Measurements from ENCODE around the gene CSNK2A3. TPM values are rescaled to one million over a fixed set of nuclear protein-coding genes. Genes with fewer than 3 reads are reported as not detected.

Gene CSNK2A3
- total RNA-seq, 1 experiment from 2014 or later, result 1.7 TPM

- Mint-ChIP-seq H3K4me3 (no peak overlapping the region), H3K9me3 (peaks cover 0 to 4% of the 10 kb centered on the region in 2 experiments; a peak in 1 of 5 replicates), H3K4me1 (peaks cover 30 to 31% of the 10 kb centered on the region in 2 experiments), H3K36me3 (ENCODE audit: insufficient read depth in 1 of 3, low read depth in 3 of 3) (no peaks in the 10 kb centered on the region; a peak in 1 of 7 replicates), H3K27ac (no peak overlapping the region), H3K27me3 (ENCODE audit: low read depth) (peaks cover 61% of the 10 kb centered on the region)
- no peak overlapping the region for H3T11ph ChIP-seq (ENCODE audit: low read length)
- no peak overlapping the region for H3K14ac ChIP-seq (ENCODE audit: insufficient read depth, low read length)
- no peak overlapping the region for H2AFZ ChIP-seq (ENCODE audit: low read length)
- no peak overlapping the region for H3K23ac ChIP-seq (ENCODE audit: insufficient read length, low read depth, low read length)
- no peak overlapping the region for H4K8ac ChIP-seq (replicated peaks; ENCODE audit: insufficient read length, low read depth, low read length)
- H4K5ac ChIP-seq (ENCODE audit: insufficient read length, low read depth, low read length), result no peak overlapping the region
- no peaks in the 10 kb centered on the region for H3K9me3 ChIP-seq (ENCODE audit: control insufficient read depth, low read depth, low read length)
- H4K20me1 ChIP-seq (ENCODE audit: control insufficient read depth, insufficient read depth, insufficient read length), result no peaks in the 10 kb centered on the region
- no peaks in the 10 kb centered on the region for H3K79me2 ChIP-seq (ENCODE audit: insufficient read depth, low read length)
- no peaks in the 10 kb centered on the region for H3K27me3 ChIP-seq (ENCODE audit: insufficient read depth, low read length)
- no CpG with 5 or more reads among the region's 5 CpGs for WGBS (ENCODE audit: extremely low coverage, insufficient read length, low lambda C conversion rate)
- no peak overlapping the region for H3K18ac ChIP-seq (ENCODE audit: insufficient read length, low read depth, low read length)
- no peak overlapping the region for H3K27ac ChIP-seq (ENCODE audit: insufficient read length, low read depth, low read length)
- no peak overlapping the region for H2BK12ac ChIP-seq (ENCODE audit: insufficient read length, low read depth, low read length)
- no peaks in the 10 kb centered on the region for H3K79me1 ChIP-seq (ENCODE audit: insufficient read depth, low read depth, low read length, poor library complexity, severe bottlenecking)
- H3K4me2 ChIP-seq (ENCODE audit: insufficient read depth, insufficient read length, low read length), result no peak overlapping the region
- no peak overlapping the region for H3K9ac ChIP-seq (ENCODE audit: extremely low read depth, insufficient read length, low read length)
- TF ChIP-seq CTCF (conservative IDR thresholded peaks at IDR 0.05), result no peak
- no peak overlapping the region for H2AK5ac ChIP-seq (ENCODE audit: insufficient read length, low read length)
- no peak overlapping the region for H4K91ac ChIP-seq (ENCODE audit: insufficient read length, low read depth, low read length)
- no peak overlapping the region for H3K56ac ChIP-seq (ENCODE audit: insufficient read length, low read depth, low read length)
- no peak overlapping the region for H2BK120ac ChIP-seq (ENCODE audit: low read depth, low read length, poor library complexity, severe bottlenecking)
- no peak for DNase-seq
- no peak overlapping the region for H3K4ac ChIP-seq (ENCODE audit: low read depth, low read length)
- no peak overlapping the region for H2BK15ac ChIP-seq (ENCODE audit: low read depth, low read length)
- H2BK5ac ChIP-seq (ENCODE audit: insufficient read length, low read length), result no peak overlapping the region
- H3K4me1 ChIP-seq (ENCODE audit: insufficient read depth, low read length), result no peaks in the 10 kb centered on the region
- H2BK20ac ChIP-seq (ENCODE audit: low read depth, low read length, poor library complexity, severe bottlenecking), result no peak overlapping the region
- no peaks in the 10 kb centered on the region for H3K23me2 ChIP-seq (ENCODE audit: insufficient read length, low read depth, low read length, poor library complexity, severe bottlenecking)
Observed at GRCh38 chr11:11373934-11374333, 20.9 kb upstream of the CSNK2A3 start.

Data from H9 (cell line).